HCT116 (cell line): Measurements from ENCODE around the gene CALU. TPM values are rescaled to one million over a fixed set of nuclear protein-coding genes. Genes with fewer than 3 reads are reported as not detected.

ENCODE experiments used
- ATAC-seq: fragments of 200-7000 bp; cut with Tn5 transposase; 2 replicates; pipeline ENCODE4 v1.9.1; 2020; ENCODE audit warnings: mild to moderate bottlenecking, moderate library complexity
- BruUV-seq: library from RNA; stranded (reverse); fragments of 400-500 nt; replicated peaks from 2 replicates; lab custom pipeline; 2021; lab: Mats Ljungman, UMichigan
- CTCF ChIA-PET: fragments of 300-600 bp; sonication (Branson Sonifier 250); formaldehyde crosslinking; loops from one replicate; lab custom pipeline; 2021; ENCODE audit warnings: antibody characterized with exemption; lab: Charles Lee
- POLR2A ChIA-PET: fragments of 300-600, 350-600 bp; sonication (Branson Sonifier 250); formaldehyde crosslinking; loops from one replicate; lab custom pipeline; 2021; ENCODE audit warnings: antibody characterized with exemption; lab: Charles Lee
- RAD21 ChIA-PET, 2 experiments: fragments of 300-600 bp; sonication (Branson Sonifier 250); formaldehyde crosslinking; loops; one replicate each; lab custom pipeline; 2023; ENCODE audit warnings: low total read pairs in 2 of 2; ENCODE audit not compliant: uncharacterized antibody in 2 of 2, unreplicated experiment in 2 of 2, low non-redundant PET in 1 of 2; lab: Charles Lee
- DNase-seq: peaks from one replicate; pipeline ENCODE4 v3.0.0-alpha.2; 2010; ENCODE audit warnings: low read depth, low spot score
- H2AFZ ChIP-seq: fragments of 200-600 bp; shearing (Covaris generic), sonication (generic); 2 replicates; pipeline ENCODE4 v1.6.1; 2017; ENCODE audit warnings: low read depth, mixed run types, mixed read lengths, antibody characterized with exemption, low read length; ENCODE audit not compliant: poor library complexity, severe bottlenecking
- H3K27ac ChIP-seq: 2 replicates; pipeline ENCODE4 v1.5.1; 2012; ENCODE audit warnings: low read depth, low read length
- H3K27me3 ChIP-seq: fragments of 200-600 bp; sonication (generic); 2 replicates; pipeline ENCODE4 v1.6.1; 2016; ENCODE audit warnings: mixed run types, low read length, mixed read lengths; ENCODE audit not compliant: insufficient read depth
- H3K36me3 ChIP-seq, 2 experiments: fragments of 200-500 bp in 1 of 2; fragments of 200-600 bp in 1 of 2; sonication (Bioruptor generic) in 1 of 2; sonication (generic) in 1 of 2; 2 replicates each; pipeline versions ENCODE4 v1.5.1 to v1.6.1; 2014 to 2016; ENCODE audit warnings: low read length in 2 of 2, inconsistent platforms in 1 of 2, mixed read lengths in 1 of 2, mixed run types in 1 of 2; ENCODE audit not compliant: insufficient read depth in 2 of 2, control insufficient read depth in 1 of 2
- H3K4me1 ChIP-seq, 2 experiments: fragments of 200-600 bp in 1 of 2; sonication (generic) in 1 of 2; 2 replicates each; pipeline versions ENCODE4 v1.5.1 to v1.6.1; 2012 to 2017; ENCODE audit warnings: low read length in 2 of 2, inconsistent platforms in 1 of 2, mild to moderate bottlenecking in 1 of 2, mixed read lengths in 1 of 2, mixed run types in 1 of 2, moderate library complexity in 1 of 2; ENCODE audit not compliant: insufficient read depth in 2 of 2, control insufficient read depth in 1 of 2
- H3K4me2 ChIP-seq: fragments of 200-600 bp; sonication (generic); 2 replicates; pipeline ENCODE4 v1.6.1; 2017; ENCODE audit warnings: mixed run types, low read length, mixed read lengths
- H3K4me3 ChIP-seq, 2 experiments: fragments of 200-600 bp in 1 of 2; sonication (generic) in 1 of 2; replicated peaks in 1 of 2; 2 replicates each; pipeline ENCODE4 v1.5.1; 2011 to 2016; ENCODE audit warnings: low read length in 2 of 2, control low read depth in 1 of 2, low read depth in 1 of 2, mild to moderate bottlenecking in 1 of 2, mixed read lengths in 1 of 2, mixed run types in 1 of 2
- H3K79me2 ChIP-seq: fragments of 200-600 bp; sonication (generic); 2 replicates; pipeline ENCODE4 v1.6.1; 2017; ENCODE audit warnings: mild to moderate bottlenecking, mixed run types, low read length, moderate library complexity, mixed read lengths; ENCODE audit not compliant: insufficient read depth
- H3K9ac ChIP-seq: fragments of 200-600 bp; sonication (generic); 2 replicates; pipeline ENCODE4 v1.6.1; 2016; ENCODE audit warnings: low read length, mixed read lengths
- H3K9me2 ChIP-seq: fragments of 200-600 bp; sonication (generic), shearing (Covaris generic); 2 replicates; pipeline ENCODE4 v1.6.1; 2017; ENCODE audit warnings: mixed run types, mild to moderate bottlenecking, moderate library complexity; ENCODE audit not compliant: insufficient read depth
- H3K9me3 ChIP-seq, 2 experiments: fragments of 200-500 bp in 1 of 2; fragments of 200-600 bp in 1 of 2; sonication (Bioruptor generic) in 1 of 2; sonication (generic) in 1 of 2; 2 replicates each; pipeline ENCODE4 v1.6.1; 2014 to 2017; ENCODE audit warnings: low read length in 2 of 2, mixed read lengths in 2 of 2, inconsistent platforms in 1 of 2, low read depth in 1 of 2, mild to moderate bottlenecking in 1 of 2, mixed run types in 1 of 2, moderate library complexity in 1 of 2; ENCODE audit not compliant: control insufficient read depth in 1 of 2, insufficient read depth in 1 of 2
- H4K20me1 ChIP-seq: fragments of 200-600 bp; sonication (generic), shearing (Covaris generic); 2 replicates; pipeline ENCODE4 v1.6.1; 2017; ENCODE audit warnings: mixed run types, mild to moderate bottlenecking, moderate library complexity; ENCODE audit not compliant: insufficient read depth
- YY1 ChIP-seq: IDR thresholded peaks from 2 replicates; pipeline ENCODE4 v1.6.1; 2011; ENCODE audit warnings: low read length, low read depth, moderate library complexity, mild to moderate bottlenecking; ENCODE audit not compliant: insufficient replicate concordance; ENCODE audit errors: extremely low read depth
- intact Hi-C: fragments of 100-400 bp; cut with micrococcal nuclease; formaldehyde crosslinking; loops from 2 replicates; pipeline ENCODE4 v1.10.0; 2022
- total RNA-seq: library from RNA; stranded (reverse); gene quantifications from one replicate; pipeline ENCODE4 v1.2.1, GENCODE V29; 2021; ENCODE audit not compliant: unreplicated experiment
- TF ChIP-seq, protein P1 (sequence below): IDR thresholded peaks from 2 replicates; pipeline ENCODE4 v1.6.1; 2012; ENCODE audit warnings: low read depth
- TF ChIP-seq, protein P2 (sequence below): IDR thresholded peaks from 2 replicates; pipeline ENCODE4 v1.6.1; 2012

The CALU gene
- total RNA-seq, 1 experiment from 2014 or later: 106 TPM

GRCh38 chr7:128738570-128739047 is 550 bp upstream of the CALU start:
- no peak for TF ChIP-seq YY1
- TF ChIP-seq, protein P1, sequence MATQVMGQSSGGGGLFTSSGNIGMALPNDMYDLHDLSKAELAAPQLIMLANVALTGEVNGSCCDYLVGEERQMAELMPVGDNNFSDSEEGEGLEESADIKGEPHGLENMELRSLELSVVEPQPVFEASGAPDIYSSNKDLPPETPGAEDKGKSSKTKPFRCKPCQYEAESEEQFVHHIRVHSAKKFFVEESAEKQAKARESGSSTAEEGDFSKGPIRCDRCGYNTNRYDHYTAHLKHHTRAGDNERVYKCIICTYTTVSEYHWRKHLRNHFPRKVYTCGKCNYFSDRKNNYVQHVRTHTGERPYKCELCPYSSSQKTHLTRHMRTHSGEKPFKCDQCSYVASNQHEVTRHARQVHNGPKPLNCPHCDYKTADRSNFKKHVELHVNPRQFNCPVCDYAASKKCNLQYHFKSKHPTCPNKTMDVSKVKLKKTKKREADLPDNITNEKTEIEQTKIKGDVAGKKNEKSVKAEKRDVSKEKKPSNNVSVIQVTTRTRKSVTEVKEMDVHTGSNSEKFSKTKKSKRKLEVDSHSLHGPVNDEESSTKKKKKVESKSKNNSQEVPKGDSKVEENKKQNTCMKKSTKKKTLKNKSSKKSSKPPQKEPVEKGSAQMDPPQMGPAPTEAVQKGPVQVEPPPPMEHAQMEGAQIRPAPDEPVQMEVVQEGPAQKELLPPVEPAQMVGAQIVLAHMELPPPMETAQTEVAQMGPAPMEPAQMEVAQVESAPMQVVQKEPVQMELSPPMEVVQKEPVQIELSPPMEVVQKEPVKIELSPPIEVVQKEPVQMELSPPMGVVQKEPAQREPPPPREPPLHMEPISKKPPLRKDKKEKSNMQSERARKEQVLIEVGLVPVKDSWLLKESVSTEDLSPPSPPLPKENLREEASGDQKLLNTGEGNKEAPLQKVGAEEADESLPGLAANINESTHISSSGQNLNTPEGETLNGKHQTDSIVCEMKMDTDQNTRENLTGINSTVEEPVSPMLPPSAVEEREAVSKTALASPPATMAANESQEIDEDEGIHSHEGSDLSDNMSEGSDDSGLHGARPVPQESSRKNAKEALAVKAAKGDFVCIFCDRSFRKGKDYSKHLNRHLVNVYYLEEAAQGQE: no peak
- TF ChIP-seq, protein P2, sequence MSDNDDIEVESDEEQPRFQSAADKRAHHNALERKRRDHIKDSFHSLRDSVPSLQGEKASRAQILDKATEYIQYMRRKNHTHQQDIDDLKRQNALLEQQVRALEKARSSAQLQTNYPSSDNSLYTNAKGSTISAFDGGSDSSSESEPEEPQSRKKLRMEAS: no peak
- RAD21 ChIA-PET: no interaction called here
- POLR2A ChIA-PET: interaction anchor here (0.5 to 1.5 kb wide), 4 partner anchors 19 to 232 kb away, joined by 3 read pairs; no protein-coding TSS in a partner anchor
- Histone ChIP-seq H3K4me2 (peak overlapping the region; percentile 89), H3K36me3 (no peaks in the 10 kb centered on the region), H3K79me2 (peaks cover 45% of the 10 kb centered on the region), H3K4me1 (peaks cover 10 to 45% of the 10 kb centered on the region in 2 experiments), H3K9me3 (no peaks in the 10 kb centered on the region), H3K27ac (peak overlapping the region; percentile 36), H2AFZ (no peak overlapping the region), H3K27me3 (no peaks in the 10 kb centered on the region), H3K9me2 (no peaks in the 10 kb centered on the region), H4K20me1 (peaks cover 23% of the 10 kb centered on the region; the same call in 1 of the 2 replicates), H3K9ac (peak overlapping the region; percentile 91), H3K4me3 (peak overlapping the region; percentile 73 to 85)
- no peak for DNase-seq
- peak; percentile 1; the same call in 1 of the 2 replicates for ATAC-seq
- intact Hi-C loops: no loop called here
- CTCF ChIA-PET: no interaction called here
- BruUV-seq: TSS peak; percentile 98
